Activated T-cell treated with anti-CD3 and anti-CD28 coated beads for 48 hours (primary cell): Measurements from ENCODE around the gene PINLYP.

ENCODE experiments used
- DNase-seq: peaks from one replicate; pipeline ENCODE4 v3.0.0-alpha.2; 2020; ENCODE audit warnings: low read depth

The PINLYP gene

GRCh38 chr19:43548706-43549105 lies 26.9 kb upstream of the PINLYP start:
- DNase-seq = no peak

- no peak for DNase-seq
Measured at GRCh38 chr19:43551399-43552197, 24.0 kb upstream of the PINLYP start.

GRCh38 chr19:43552198-43552450 lies 23.5 kb upstream of the PINLYP start:
- no peak for DNase-seq

- DNase-seq = no peak
Measured at GRCh38 chr19:43552616-43553015, 23.0 kb upstream of the PINLYP start.

- DNase-seq = no peak
Measured at GRCh38 chr19:43553656-43554055, 21.9 kb upstream of the PINLYP start.

GRCh38 chr19:43554317-43554895 lies 21.2 kb upstream of the PINLYP start:
- no peak for DNase-seq

GRCh38 chr19:43555185-43555770 lies 20.3 kb upstream of the PINLYP start:
- DNase-seq = peak; percentile 68

GRCh38 chr19:43560687-43561086 lies 14.9 kb upstream of the PINLYP start:
- DNase-seq = no peak

GRCh38 chr19:43561139-43561970 lies 14.2 kb upstream of the PINLYP start:
- DNase-seq = no peak

- DNase-seq = no peak
Measured at GRCh38 chr19:43562226-43562697, 13.3 kb upstream of the PINLYP start.

- DNase-seq = peak; percentile 54
Measured at GRCh38 chr19:43562698-43563241, 12.8 kb upstream of the PINLYP start.

GRCh38 chr19:43563816-43564457 lies 11.7 kb upstream of the PINLYP start:
- no peak for DNase-seq

GRCh38 chr19:43564800-43565199 lies 10.8 kb upstream of the PINLYP start:
- DNase-seq = no peak

GRCh38 chr19:43569657-43570056 lies 5.9 kb upstream of the PINLYP start:
- no peak for DNase-seq

- no peak for DNase-seq
Measured at GRCh38 chr19:43570174-43570791, 5.3 kb upstream of the PINLYP start.

- DNase-seq = no peak
Measured at GRCh38 chr19:43572171-43572588, 3.4 kb upstream of the PINLYP start.

- DNase-seq = no peak
Measured at GRCh38 chr19:43574424-43575155, 1.0 kb upstream of the PINLYP start.

GRCh38 chr19:43575955-43576878 lies 616 bp downstream of the PINLYP start:
- no peak for DNase-seq

GRCh38 chr19:43578787-43579186 lies 3.2 kb downstream of the PINLYP start:
- DNase-seq = no peak

- no peak for DNase-seq
Measured at GRCh38 chr19:43581467-43581866, 5.9 kb downstream of the PINLYP start.
